Left renal pelvis (tissue), 4 donors: ENCODE results near the gene GDPD3. TPM values are rescaled to one million over a fixed set of nuclear protein-coding genes. Genes with fewer than 3 reads are reported as not detected.
A peak's percentile ranks its signal among the peaks of the same experiment; 100 is the strongest.

ENCODE experiments used
- DNase-seq, 4 donors: peaks; one replicate each; pipeline ENCODE4 v3.0.0-alpha.2; 2013; ENCODE audit warnings: low read depth in 4 of 4, low spot score in 3 of 4
- polyA plus RNA-seq, 4 donors: library from polyadenylated mRNA; unstranded; fragments of 120-200 nt; gene quantifications; one replicate each; pipeline ENCODE4 v1.2.1, GENCODE V29; 2013; ENCODE audit not compliant: insufficient read length in 4 of 4

The GDPD3 gene
- polyA plus RNA-seq, 4 donors = 7.5 to 17.5 (median 13.0) TPM

GRCh38 chr16:30096105-30096861, 17.1 kb downstream of the GDPD3 start, which contains the start of gene YPEL3:
TSS of gene YPEL3 (minus strand) at chr16:30096213. CDS start at chr16:30095482, 731 bp downstream.
- DNase-seq = peak; percentile 76 to 82 (median 78)

DNA sequence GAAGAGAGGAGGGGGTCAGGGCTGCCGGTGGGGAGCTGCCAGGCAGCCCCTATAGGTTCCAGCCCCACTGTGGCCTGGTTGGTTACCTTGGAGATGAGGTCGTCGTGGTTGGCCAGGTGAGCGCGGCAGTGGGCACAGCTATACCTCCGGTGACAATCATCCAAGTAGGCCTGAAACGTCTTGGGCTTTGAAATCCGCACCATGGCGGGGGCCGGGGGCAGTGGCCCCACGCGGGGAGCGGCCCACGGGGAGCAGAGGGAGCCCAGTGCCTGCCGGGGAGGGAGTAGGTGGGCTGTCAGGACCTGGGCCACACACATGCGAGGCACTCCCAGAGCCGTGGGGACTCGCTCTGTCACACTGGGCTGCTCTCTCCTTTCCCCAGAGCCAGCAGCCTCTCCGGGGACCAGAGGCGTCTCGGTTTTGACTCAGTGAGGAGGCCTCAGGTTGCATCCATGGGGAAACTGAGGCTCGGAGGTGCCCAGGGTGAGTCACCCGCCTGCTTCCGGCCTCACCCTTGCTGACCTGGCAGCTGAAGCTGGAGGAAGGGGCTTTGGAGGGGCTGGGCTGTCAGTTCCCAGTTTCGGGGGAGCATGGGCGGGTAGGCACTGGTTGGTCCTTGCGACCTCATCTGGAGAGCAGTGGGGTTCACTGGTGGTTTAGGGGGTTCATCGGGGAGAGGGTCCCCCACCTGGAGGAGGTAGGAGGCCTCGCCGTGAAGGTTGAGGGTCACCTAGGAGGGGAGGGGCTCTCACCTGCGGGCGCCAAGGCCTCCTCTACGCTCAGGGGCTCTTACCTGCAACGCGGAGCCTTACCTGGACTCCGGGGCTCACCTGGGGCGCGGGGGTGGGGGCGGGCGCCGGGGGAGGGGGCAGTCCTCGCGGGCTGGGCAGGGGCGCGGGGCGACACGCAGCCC, 17.9 kb downstream of the GDPD3 start:
- DNase-seq = no peak

- DNase-seq = no peak
Measured at GRCh38 chr16:30094541-30095165, 18.7 kb downstream of the GDPD3 start.

- peak in 2 of 4 donors; percentile 45 to 60 for DNase-seq
Measured at GRCh38 chr16:30092373-30093010, 20.8 kb downstream of the GDPD3 start.

- DNase-seq = peak; percentile 74 to 86 (median 81)
Measured at GRCh38 chr16:30091474-30092372, 21.6 kb downstream of the GDPD3 start, which contains the start of gene TBX6. TSS of gene TBX6 (minus strand) at chr16:30091924. CDS start at chr16:30091193, 731 bp downstream.

DNA sequence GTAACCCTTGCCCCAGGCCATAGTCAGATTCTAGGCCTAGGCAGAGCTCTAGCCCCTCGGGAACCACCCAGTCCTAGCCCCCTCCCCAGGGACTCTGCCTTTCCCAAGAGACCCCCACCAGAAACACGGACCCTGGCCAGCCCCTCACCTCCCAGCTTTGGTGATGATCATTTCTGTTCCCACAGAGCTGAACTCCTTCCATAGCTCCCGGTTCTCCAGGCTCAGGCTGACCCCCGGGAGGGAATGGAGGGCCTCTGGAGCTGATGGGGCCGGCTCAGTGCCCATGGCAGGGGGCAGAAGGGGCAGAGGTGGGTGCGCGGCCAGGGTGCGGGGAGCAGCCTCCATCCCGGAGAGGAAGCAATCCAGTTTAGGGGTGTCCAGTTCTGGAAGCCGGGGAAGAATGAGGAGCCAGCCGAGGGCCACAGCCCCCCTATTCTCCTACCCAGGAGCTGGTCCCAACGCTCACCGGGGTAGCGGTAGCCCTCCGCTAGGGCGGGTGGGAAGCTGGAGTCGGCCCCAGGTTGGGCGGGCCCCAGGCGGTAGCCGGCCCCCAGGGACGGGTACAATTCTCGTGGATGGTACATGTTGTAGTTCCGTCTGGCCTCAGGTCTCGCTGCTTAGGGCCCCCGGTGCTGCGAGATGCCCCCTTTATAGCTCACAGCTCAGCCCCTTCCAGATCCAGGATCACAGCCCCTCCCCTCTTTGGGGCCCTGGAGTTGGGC, 22.6 kb downstream of the GDPD3 start:
- DNase-seq = no peak

GRCh38 chr16:30088832-30089624, 24.3 kb downstream of the GDPD3 start:
- no peak for DNase-seq

- no peak for DNase-seq
Measured at GRCh38 chr16:30088237-30088831, 25.0 kb downstream of the GDPD3 start.

- no peak for DNase-seq
Measured at GRCh38 chr16:30087181-30087898, 26.0 kb downstream of the GDPD3 start.

GRCh38 chr16:30086291-30087140, 26.8 kb downstream of the GDPD3 start:
- no peak for DNase-seq

- no peak for DNase-seq
Measured at GRCh38 chr16:30085820-30086219, 27.5 kb downstream of the GDPD3 start.

- DNase-seq = no peak
Measured at GRCh38 chr16:30085247-30085646, 28.1 kb downstream of the GDPD3 start.

DNA sequence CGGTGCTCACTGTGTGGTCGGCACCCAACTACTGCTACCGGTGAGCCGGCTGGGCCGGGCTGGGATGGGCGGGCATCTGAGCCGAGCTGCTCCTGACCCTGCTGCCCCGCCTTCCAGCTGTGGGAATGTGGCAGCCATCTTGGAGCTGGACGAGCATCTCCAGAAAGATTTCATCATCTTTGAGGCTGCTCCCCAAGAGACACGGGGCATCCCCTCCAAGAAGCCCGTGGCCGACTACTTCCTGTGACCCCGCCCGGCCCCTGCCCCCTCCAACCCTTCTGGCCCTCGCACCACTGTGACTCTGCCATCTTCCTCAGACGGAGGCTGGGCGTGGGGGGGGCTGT, 28.5 kb downstream of the GDPD3 start:
- no peak for DNase-seq

DNA sequence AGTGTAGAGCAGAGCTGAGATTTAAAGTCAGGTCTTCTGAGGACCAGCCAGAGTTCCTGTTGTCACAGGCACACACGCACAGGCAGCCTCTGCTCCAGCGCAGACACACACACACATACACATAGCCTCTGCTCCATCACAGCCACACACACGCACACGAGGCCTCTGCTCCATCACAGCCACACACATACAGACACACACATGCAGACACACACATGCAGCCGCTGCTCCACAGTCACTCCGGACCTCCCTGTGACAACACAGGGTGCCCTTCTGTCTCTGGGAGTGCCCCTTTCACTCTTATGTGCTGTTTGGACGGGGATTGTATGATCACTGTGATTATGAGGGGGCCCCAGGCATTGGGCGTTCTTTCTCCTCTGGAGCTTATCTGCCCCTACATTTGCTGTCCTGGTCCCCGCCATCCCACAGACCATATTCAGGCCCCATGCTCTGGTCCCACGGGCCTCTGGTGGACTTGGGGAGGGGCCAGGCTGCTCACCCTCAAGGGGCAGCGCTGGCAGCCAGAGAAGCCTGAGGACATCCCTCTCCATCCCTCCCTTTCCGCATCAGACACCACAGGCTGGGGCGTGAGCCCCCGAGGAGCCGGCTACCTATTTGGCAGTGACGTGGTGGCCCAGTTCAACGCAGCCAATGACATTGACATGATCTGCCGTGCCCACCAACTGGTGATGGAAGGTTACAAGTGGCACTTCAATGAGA, 29.1 kb downstream of the GDPD3 start:
- DNase-seq = no peak

GRCh38 chr16:30083216-30084055, 29.9 kb downstream of the GDPD3 start:
- DNase-seq = no peak
